SU-DHL-6 (cell line): Measurements from ENCODE around the gene URM1.

Experiments
- EZH2phosphoT487 ChIP-seq: fragments of 200-600 bp; sonication (generic), shearing (Covaris generic); conservative IDR thresholded peaks from 2 replicates; pipeline ENCODE4 v1.6.1; 2018; ENCODE audit warnings: mild to moderate bottlenecking, antibody characterized with exemption, low read length, moderate library complexity, mixed read lengths
- TF ChIP-seq, protein P1 (sequence below): fragments of 200-600 bp; sonication (generic); IDR thresholded peaks from one replicate; pipeline ENCODE4 v1.5.1; 2017; ENCODE audit warnings: antibody characterized with exemption, mild to moderate bottlenecking, low read length, moderate library complexity; ENCODE audit not compliant: insufficient read depth, poor library complexity, severe bottlenecking

DNA sequence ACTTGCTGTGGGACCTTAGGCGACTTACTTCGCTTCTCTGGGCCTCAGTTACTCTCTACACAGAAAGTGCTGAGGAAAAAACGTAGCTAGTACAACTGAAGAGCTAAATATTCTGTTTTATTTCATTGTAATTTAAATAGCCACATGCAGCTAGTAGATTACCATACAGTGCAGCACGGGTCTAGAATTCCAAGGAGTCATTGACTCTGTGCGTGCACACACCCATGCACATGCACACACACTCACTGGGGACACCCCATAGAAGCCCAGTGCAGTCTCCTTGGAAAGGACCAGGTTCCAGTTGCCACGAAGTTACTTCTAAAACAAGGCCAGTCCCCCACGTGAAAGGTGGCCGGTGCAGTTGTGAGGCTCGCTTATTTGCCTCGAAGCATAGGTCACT is 17.0 kb downstream of the URM1 start:
- TF ChIP-seq, protein P1, sequence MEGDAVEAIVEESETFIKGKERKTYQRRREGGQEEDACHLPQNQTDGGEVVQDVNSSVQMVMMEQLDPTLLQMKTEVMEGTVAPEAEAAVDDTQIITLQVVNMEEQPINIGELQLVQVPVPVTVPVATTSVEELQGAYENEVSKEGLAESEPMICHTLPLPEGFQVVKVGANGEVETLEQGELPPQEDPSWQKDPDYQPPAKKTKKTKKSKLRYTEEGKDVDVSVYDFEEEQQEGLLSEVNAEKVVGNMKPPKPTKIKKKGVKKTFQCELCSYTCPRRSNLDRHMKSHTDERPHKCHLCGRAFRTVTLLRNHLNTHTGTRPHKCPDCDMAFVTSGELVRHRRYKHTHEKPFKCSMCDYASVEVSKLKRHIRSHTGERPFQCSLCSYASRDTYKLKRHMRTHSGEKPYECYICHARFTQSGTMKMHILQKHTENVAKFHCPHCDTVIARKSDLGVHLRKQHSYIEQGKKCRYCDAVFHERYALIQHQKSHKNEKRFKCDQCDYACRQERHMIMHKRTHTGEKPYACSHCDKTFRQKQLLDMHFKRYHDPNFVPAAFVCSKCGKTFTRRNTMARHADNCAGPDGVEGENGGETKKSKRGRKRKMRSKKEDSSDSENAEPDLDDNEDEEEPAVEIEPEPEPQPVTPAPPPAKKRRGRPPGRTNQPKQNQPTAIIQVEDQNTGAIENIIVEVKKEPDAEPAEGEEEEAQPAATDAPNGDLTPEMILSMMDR, result no peak
- no peak for TF ChIP-seq EZH2phosphoT487
